CD4-positive, alpha-beta memory T cell (primary cell): ENCODE results near the gene NSD1. TPM values are rescaled to one million over a fixed set of nuclear protein-coding genes. Genes with fewer than 3 reads are reported as not detected.

ENCODE experiments used
- CTCF ChIA-PET: fragments of 350-600 bp; sonication (Branson Sonifier 250); formaldehyde crosslinking; loops from one replicate; lab custom pipeline; 2021; ENCODE audit warnings: inconsistent platforms; ENCODE audit not compliant: partially characterized antibody; lab: Charles Lee
- POLR2A ChIA-PET: fragments of 350-600 bp; sonication (Branson Sonifier 250); formaldehyde crosslinking; loops from one replicate; lab custom pipeline; 2021; ENCODE audit not compliant: partially characterized antibody; lab: Charles Lee
- DNase-seq, 5 donors: peaks; one replicate each; pipeline versions ENCODE4 v3.0.0 to v3.0.0-alpha.2; 2020 to 2022; ENCODE audit warnings: mixed read lengths in 1 of 5
- H3K27ac ChIP-seq: one replicate; pipeline ENCODE4 v1.7.0; 2013; ENCODE audit warnings: low read depth, low read length
- H3K27me3 ChIP-seq: 2 replicates; pipeline ENCODE4 v1.7.0; 2013; ENCODE audit warnings: mild to moderate bottlenecking, low read length, moderate library complexity; ENCODE audit not compliant: insufficient read depth
- H3K36me3 ChIP-seq: 2 replicates; pipeline ENCODE4 v1.7.0; 2013; ENCODE audit warnings: mild to moderate bottlenecking, low read length, moderate library complexity; ENCODE audit not compliant: insufficient read depth
- H3K4me1 ChIP-seq: 2 replicates; pipeline ENCODE4 v1.7.0; 2013; ENCODE audit warnings: mild to moderate bottlenecking, low read length, moderate library complexity; ENCODE audit not compliant: insufficient read depth
- H3K4me3 ChIP-seq, 2 donors: one replicate each; pipeline ENCODE4 v1.7.0; 2013; ENCODE audit warnings: low read length in 2 of 2, mild to moderate bottlenecking in 1 of 2
- H3K9me3 ChIP-seq, 2 donors: one replicate each; pipeline ENCODE4 v1.7.0; 2013; ENCODE audit warnings: low read length in 2 of 2, control low read depth in 1 of 2; ENCODE audit not compliant: control insufficient read depth in 1 of 2
- H3K27ac Mint-ChIP-seq, 7 donors: one replicate each; pipeline ENCODE4 v1.8.0; 2020 to 2021; ENCODE audit warnings: mixed read lengths in 7 of 7, mild to moderate bottlenecking in 6 of 7, inconsistent platforms in 3 of 7, moderate library complexity in 3 of 7
- H3K27me3 Mint-ChIP-seq, 2 donors: one replicate each; pipeline ENCODE4 v1.8.0; 2020 to 2021; ENCODE audit warnings: mixed read lengths in 2 of 2
- H3K36me3 Mint-ChIP-seq, 2 donors: one replicate each; pipeline ENCODE4 v1.8.0; 2020 to 2021; ENCODE audit warnings: mixed read lengths in 2 of 2, inconsistent platforms in 1 of 2, mild to moderate bottlenecking in 1 of 2
- H3K4me1 Mint-ChIP-seq, 4 donors: one replicate each; pipeline ENCODE4 v1.8.0; 2020 to 2021; ENCODE audit warnings: mixed read lengths in 4 of 4, mild to moderate bottlenecking in 1 of 4
- H3K4me3 Mint-ChIP-seq, 8 donors: one replicate each; pipeline ENCODE4 v1.8.0; 2020 to 2021; ENCODE audit warnings: mixed read lengths in 8 of 8, mild to moderate bottlenecking in 7 of 8, moderate library complexity in 6 of 8, inconsistent platforms in 3 of 8
- H3K9me3 Mint-ChIP-seq, 8 donors: one replicate each; pipeline ENCODE4 v1.8.0; 2020 to 2021; ENCODE audit warnings: mixed read lengths in 8 of 8, mild to moderate bottlenecking in 5 of 8, inconsistent platforms in 3 of 8, moderate library complexity in 1 of 8
- intact Hi-C: fragments of 100-400 bp; cut with micrococcal nuclease; formaldehyde crosslinking; loops from one replicate; pipeline ENCODE4 v1.15.1; 2023
- polyA plus RNA-seq, 2 donors: library from polyadenylated mRNA; unstranded; fragments of 300-500 nt; fragmentation: Illumina TruSeq; gene quantifications; one replicate each; pipeline ENCODE4 v1.2.3, GENCODE V29; 2021
- total RNA-seq, 2 experiments: library from RNA; stranded (reverse); gene quantifications; one replicate each; pipeline ENCODE4 v1.2.3, GENCODE V29; 2021

The NSD1 gene
- total and polyA plus RNA-seq, 4 experiments from 2014 or later, result 14.3 to 122 (median 90.0) TPM

DNA sequence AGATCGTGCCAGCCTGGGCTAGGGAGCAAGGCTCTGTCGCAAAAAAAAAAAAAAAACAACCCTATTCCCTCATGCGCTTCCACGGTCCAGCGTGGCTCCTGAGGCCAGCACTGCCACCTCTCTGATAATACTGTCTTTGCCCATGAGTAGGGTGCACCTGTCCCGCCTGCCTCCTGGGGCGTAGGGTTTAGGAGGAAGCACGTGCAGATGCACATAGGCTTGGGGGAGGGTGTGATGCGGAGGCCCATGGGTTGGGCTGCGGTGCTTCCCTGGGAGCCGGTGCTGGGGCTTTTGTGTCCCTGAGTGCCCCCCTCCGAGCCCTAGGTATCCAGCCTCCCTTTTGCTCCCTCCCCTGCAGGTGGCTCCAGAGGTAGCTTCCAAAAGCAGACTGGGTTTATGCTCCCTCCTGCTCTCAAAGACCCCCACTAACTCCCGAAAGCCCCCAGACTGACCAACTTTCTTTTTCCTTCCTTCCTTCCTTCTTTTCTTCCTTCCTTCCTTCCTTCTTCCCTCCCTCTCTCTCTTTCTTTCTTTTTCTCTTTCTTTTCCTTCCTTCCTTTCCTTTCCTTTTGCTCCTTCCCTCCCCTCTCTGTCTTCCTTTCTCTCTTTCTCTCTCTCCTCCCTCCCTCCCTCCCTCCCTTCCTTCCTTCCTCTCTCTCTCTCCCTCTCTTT, 34.0 kb upstream of the NSD1 start:
- no peak overlapping the region for H3K4me3 Mint-ChIP-seq
- H3K27ac ChIP-seq, result no peak overlapping the region
- no peak overlapping the region for H3K27ac Mint-ChIP-seq
- no peak for DNase-seq
- H3K27me3 Mint-ChIP-seq, result peaks cover 0 to 1% of the 10 kb centered on the region in 2 donors
- no peaks in the 10 kb centered on the region for H3K27me3 ChIP-seq
- ChIA-PET POLR2A (no interaction called here), CTCF (interaction anchor here (0.6 to 3.0 kb wide), 2 partner anchors 11 to 14 kb away, joined by 3 to 7 read pairs; no protein-coding TSS in a partner anchor)
- no peaks in the 10 kb centered on the region for H3K36me3 Mint-ChIP-seq
- H3K9me3 Mint-ChIP-seq, result no peaks in the 10 kb centered on the region
- no peaks in the 10 kb centered on the region for H3K4me1 Mint-ChIP-seq
- H3K4me1 ChIP-seq, result no peaks in the 10 kb centered on the region
- no peak overlapping the region for H3K4me3 ChIP-seq
- H3K36me3 ChIP-seq, result no peaks in the 10 kb centered on the region
- H3K9me3 ChIP-seq, result no peaks in the 10 kb centered on the region
- intact Hi-C loops, result no loop called here

- CTCF ChIA-PET, result interaction anchor here (3.0 kb wide), 1 partner anchor 10 kb away, joined by 7 read pairs; no protein-coding TSS in a partner anchor
Observed at GRCh38 chr5:177100714-177101121, 32.9 kb upstream of the NSD1 start.

GRCh38 chr5:177103523-177104253, 29.9 kb upstream of the NSD1 start:
- peaks cover 0 to 3% of the 10 kb centered on the region in 2 donors for H3K27me3 Mint-ChIP-seq
- H3K9me3 Mint-ChIP-seq, result no peaks in the 10 kb centered on the region
- H3K4me1 Mint-ChIP-seq, result no peaks in the 10 kb centered on the region
- no peak overlapping the region for H3K27ac Mint-ChIP-seq
- no peaks in the 10 kb centered on the region for H3K9me3 ChIP-seq
- ChIA-PET CTCF (no interaction called here), POLR2A (no interaction called here)
- H3K27me3 ChIP-seq, result no peaks in the 10 kb centered on the region
- no peaks in the 10 kb centered on the region for H3K36me3 Mint-ChIP-seq
- no peaks in the 10 kb centered on the region for H3K4me1 ChIP-seq
- H3K27ac ChIP-seq, result no peak overlapping the region
- H3K4me3 ChIP-seq, result no peak overlapping the region
- DNase-seq, result no peak
- H3K36me3 ChIP-seq, result no peaks in the 10 kb centered on the region
- intact Hi-C loops, result no loop called here
- no peak overlapping the region for H3K4me3 Mint-ChIP-seq

More at GRCh38 chr5:177100714-177101121, 32.9 kb upstream of the NSD1 start:
- POLR2A ChIA-PET, result interaction anchor here (0.6 kb wide), 1 partner anchor 73 kb away, joined by 3 read pairs; no protein-coding TSS in a partner anchor
- intact Hi-C loops, result no loop called here
- Histone ChIP-seq H3K4me1 (no peaks in the 10 kb centered on the region), H3K27me3 (no peaks in the 10 kb centered on the region), H3K36me3 (no peaks in the 10 kb centered on the region), H3K27ac (no peak overlapping the region), H3K9me3 (no peaks in the 10 kb centered on the region), H3K4me3 (no peak overlapping the region)
- Mint-ChIP-seq H3K27ac (no peak overlapping the region), H3K27me3 (no peaks in the 10 kb centered on the region), H3K36me3 (no peaks in the 10 kb centered on the region), H3K4me3 (no peak overlapping the region), H3K9me3 (no peaks in the 10 kb centered on the region), H3K4me1 (no peaks in the 10 kb centered on the region)
- no peak for DNase-seq

- Histone ChIP-seq H3K9me3 (no peaks in the 10 kb centered on the region), H3K27ac (no peak overlapping the region), H3K36me3 (no peaks in the 10 kb centered on the region), H3K4me3 (no peak overlapping the region), H3K4me1 (no peaks in the 10 kb centered on the region), H3K27me3 (no peaks in the 10 kb centered on the region)
- no peak for DNase-seq
- intact Hi-C loops, result no loop called here
- H3K9me3 Mint-ChIP-seq, result no peaks in the 10 kb centered on the region
- no peaks in the 10 kb centered on the region for H3K4me1 Mint-ChIP-seq
- peaks cover 0 to 3% of the 10 kb centered on the region in 2 donors for H3K27me3 Mint-ChIP-seq
- no peaks in the 10 kb centered on the region for H3K36me3 Mint-ChIP-seq
- no peak overlapping the region for H3K4me3 Mint-ChIP-seq
- ChIA-PET POLR2A (no interaction called here), CTCF (interaction anchor here (1.2 kb wide), 1 partner anchor 445 kb away, joined by 3 read pairs; no protein-coding TSS in a partner anchor)
- H3K27ac Mint-ChIP-seq, result no peak overlapping the region
Observed at GRCh38 chr5:177105691-177106476, 27.7 kb upstream of the NSD1 start.

- ChIA-PET POLR2A (no interaction called here), CTCF (interaction anchor here (1.5 kb wide), 1 partner anchor 10 kb away, joined by 4 read pairs; no protein-coding TSS in a partner anchor)
- peak overlapping the region in 1 of 7 donors; percentile 9 for H3K27ac Mint-ChIP-seq
- peaks cover 5% of the 10 kb centered on the region for H3K4me1 ChIP-seq
- H3K36me3 ChIP-seq, result no peaks in the 10 kb centered on the region
- no peak overlapping the region for H3K27ac ChIP-seq
- peaks cover 0 to 4% (median under 1%) of the 10 kb centered on the region in 4 donors for H3K4me1 Mint-ChIP-seq
- no peaks in the 10 kb centered on the region for H3K9me3 Mint-ChIP-seq
- no peaks in the 10 kb centered on the region for H3K27me3 ChIP-seq
- DNase-seq, result no peak
- intact Hi-C loops, result no loop called here
- no peaks in the 10 kb centered on the region for H3K9me3 ChIP-seq
- H3K4me3 Mint-ChIP-seq, result no peak overlapping the region
- H3K4me3 ChIP-seq, result no peak overlapping the region
- no peaks in the 10 kb centered on the region for H3K36me3 Mint-ChIP-seq
- peaks cover 0 to 3% of the 10 kb centered on the region in 2 donors for H3K27me3 Mint-ChIP-seq
Observed at GRCh38 chr5:177107159-177107558, 26.4 kb upstream of the NSD1 start.

- DNase-seq, result no peak
- H3K27me3 ChIP-seq, result no peaks in the 10 kb centered on the region
- Mint-ChIP-seq H3K4me1 (peaks cover 3 to 10% (median 6%) of the 10 kb centered on the region in 4 donors), H3K27me3 (peaks cover 0 to 3% of the 10 kb centered on the region in 2 donors), H3K4me3 (no peak overlapping the region), H3K27ac (no peak overlapping the region), H3K36me3 (no peaks in the 10 kb centered on the region), H3K9me3 (no peaks in the 10 kb centered on the region)
- H3K36me3 ChIP-seq, result no peaks in the 10 kb centered on the region
- H3K4me3 ChIP-seq, result no peak overlapping the region
- POLR2A ChIA-PET, result no interaction called here
- intact Hi-C loops, result loop anchor here (5.0 kb wide), 2 partner anchors 92 to 142 kb away; no protein-coding TSS in a partner anchor
- peaks cover 11% of the 10 kb centered on the region for H3K4me1 ChIP-seq
- H3K27ac ChIP-seq, result no peak overlapping the region
- no peaks in the 10 kb centered on the region for H3K9me3 ChIP-seq
- CTCF ChIA-PET, result interaction anchor here (0.8 to 7.4 kb wide), 16 partner anchors 9 to 293 kb away, joined by 3 to 93 read pairs (median 4); partner anchors contain the start of genes FGFR4 and NSD1
Observed at GRCh38 chr5:177109810-177110209, 23.8 kb upstream of the NSD1 start.
